Activated CD4-positive, CD25-positive, alpha-beta regulatory T cell treated with anti-CD3 and anti-CD28 coated beads, Interleukin-2, amount 50 U/mL, for 24 hours (primary cell): ENCODE measurements around the gene MRPL1.
"Not testable (repeated sequence)": the region's sequence is repeated elsewhere in the genome, so short reads cannot be mapped to it uniquely, and the experiment has no call there.

Source experiments
- ATAC-seq, 2 donors: fragments of 150-1000 bp; cut with Tn5 transposase; one replicate each; pipeline ENCODE4 v1.10.0; 2021; ENCODE audit warnings: mild to moderate bottlenecking in 1 of 2, moderate library complexity in 1 of 2

Gene MRPL1

DNA sequence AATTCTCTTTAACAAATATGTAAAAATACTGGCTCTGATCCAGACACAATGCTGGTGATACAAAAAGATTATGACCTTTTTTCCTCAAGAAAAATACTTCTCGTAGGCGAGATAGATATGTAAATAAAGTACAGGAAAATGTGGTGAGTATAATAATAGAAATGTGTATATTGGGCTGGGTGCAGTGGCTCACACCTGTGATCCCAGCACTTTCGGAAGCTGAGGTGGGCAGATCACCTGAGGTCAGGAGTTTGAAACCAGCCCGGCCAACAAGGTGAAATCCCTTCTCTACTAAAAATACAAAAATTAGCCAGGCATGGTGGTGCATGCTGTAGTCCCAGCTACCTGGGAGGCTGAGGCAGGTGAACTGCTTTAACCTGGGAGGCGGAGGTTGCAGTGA, 55.0 kb downstream of the MRPL1 start:
- no peak for ATAC-seq

DNA sequence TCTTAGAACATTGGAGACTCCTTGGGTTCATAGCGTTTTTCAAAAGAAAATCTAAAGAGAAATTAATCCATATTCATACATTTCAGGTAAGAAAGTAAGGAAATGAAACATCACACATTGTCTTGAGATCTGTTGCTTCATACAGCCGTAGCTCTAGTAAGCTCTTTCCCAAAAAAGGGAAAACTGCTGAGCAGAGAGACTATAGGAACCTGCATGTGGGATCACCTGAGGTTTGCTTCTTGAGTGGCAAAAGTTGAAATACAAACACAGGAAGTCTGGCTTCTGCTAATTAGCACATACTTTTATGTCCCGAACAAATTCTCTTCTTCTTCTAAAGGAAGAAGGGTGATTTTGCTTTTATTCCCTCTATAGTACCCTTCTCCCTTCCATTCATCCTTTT, 57.7 kb downstream of the MRPL1 start:
- no peak for ATAC-seq

DNA sequence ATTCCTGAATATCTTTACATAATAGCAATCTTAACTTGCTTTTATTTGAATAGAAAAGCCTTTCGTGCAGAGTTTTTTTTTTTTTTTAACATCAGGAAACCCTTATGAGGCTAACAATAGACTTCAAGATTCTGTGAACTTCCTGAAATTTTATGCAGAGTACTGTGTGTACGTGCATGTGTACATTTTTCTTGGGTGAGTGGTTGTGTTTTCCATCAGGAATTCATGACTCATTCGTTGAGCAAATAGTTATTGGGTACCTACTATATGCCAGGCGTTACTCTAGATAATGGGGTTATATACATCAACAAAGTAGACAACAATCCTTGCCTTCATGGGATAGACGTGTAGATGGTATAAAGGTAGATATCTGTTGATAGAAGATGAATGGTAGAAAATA, 59.1 kb downstream of the MRPL1 start:
- ATAC-seq = no peak

DNA sequence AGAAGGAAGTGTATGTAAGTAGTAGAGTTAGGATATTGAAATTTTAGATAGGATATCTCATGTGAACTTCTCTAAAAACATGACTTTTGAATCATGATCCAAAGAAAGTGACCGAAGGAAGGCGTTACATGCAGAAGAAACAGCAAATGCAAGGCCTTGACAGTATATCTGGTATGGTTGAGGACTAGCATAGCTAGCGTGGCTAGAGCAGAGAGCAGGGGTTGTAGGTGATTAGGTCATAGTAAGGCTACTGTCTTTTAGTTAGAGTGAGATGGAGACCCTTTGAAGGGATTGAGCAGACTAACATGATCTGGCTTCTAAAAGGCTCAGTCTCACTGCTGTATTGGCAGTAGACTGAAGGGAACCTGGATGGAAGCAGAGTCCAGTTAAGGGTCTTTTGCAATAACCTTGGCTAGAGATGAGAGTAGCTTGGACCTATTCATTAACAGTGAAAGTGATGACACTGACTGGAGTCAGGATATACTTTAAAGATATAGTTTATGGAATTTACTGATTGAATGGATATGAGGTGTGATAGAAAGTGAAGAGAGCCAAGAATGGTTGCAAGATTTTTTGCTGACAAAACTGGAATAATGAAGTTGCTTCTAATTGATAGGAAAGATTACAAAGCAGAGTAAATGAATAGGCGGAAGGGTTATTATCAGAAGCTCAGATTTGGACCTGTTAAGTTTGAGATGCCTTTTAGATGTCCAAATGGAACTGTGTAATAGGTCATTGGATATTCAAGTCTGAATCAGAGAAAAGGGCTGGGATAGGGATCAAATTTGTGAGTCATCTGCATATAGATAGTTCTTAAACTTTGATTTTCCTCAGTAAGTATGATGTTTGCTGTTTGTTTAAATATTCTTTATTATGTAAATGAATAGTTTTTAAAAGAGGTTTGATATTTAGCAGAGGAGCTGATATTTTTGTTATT, 59.8 kb downstream of the MRPL1 start:
- ATAC-seq = no peak

- ATAC-seq = no peak
Measured at GRCh38 chr4:77927991-77928925, 65.6 kb downstream of the MRPL1 start.

DNA sequence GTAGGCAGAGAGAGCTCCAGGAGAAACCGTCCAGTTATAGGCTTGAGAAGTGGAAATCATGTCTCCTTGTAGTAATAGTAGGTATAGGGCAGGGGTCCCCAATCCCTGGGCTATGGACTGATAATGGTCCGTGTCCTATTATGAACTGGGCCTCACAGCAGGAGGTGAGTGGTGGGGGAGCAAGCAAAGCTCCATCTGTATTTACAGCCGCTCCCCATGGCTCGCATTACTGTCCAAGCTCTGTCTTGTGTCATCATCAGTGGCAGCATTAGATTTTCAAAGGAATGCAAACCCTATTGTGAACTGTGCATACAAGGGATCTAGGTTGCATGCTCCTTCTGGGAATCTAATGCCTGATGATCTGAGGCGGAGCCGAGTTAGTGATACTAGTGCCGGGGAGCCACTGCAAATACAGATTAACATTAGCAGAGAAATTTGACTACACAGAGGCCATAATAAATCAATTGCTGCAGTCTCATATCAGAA, 67.6 kb downstream of the MRPL1 start:
- no peak for ATAC-seq

DNA sequence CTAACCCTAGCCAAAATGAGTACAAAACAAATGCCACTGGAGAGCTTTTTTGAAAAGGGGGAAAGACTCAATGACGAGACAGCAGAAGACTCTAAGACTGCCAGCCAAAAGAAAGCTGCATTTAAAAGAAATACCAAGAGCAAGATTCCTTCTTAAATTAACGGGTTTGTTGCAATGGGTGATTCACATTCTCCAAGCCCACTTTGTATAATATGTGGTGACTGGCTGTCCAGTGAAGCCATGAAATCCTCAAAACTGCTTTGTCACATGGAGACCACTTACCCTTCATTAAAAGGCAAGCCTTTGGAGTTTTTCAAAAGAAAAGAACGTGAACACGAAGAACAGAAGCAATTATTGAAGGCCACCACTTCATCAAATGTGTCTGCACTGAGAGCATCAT, 68.2 kb downstream of the MRPL1 start:
- no peak for ATAC-seq

GRCh38 chr4:77931452-77932135, 69.0 kb downstream of the MRPL1 start:
- no peak for ATAC-seq

- ATAC-seq = no peak
Measured at GRCh38 chr4:77938560-77938959, 75.9 kb downstream of the MRPL1 start.

- not testable (repeated sequence) for ATAC-seq
Measured at GRCh38 chr4:77945929-77946328, 83.3 kb downstream of the MRPL1 start.

- no peak for ATAC-seq
Measured at GRCh38 chr4:77950203-77950602, 87.6 kb downstream of the MRPL1 start.

DNA sequence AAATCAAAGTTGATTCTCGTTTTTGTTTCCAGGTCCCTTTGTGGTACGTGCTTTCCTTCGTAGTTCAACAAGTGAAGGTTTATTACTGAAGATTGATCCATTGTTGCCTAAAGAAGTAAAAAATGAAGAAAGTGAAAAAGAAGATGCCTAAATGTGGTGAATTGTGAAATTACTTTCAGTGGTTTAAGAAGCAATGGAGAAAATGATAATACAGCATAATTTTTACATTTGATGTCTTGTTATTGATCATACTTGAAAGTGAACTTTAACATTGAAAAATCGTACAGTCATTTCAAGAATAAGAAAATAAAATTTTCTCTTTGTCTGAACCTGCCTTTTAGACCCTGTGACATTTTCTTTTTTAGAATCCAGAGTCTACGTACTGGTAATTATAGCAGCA, 89.8 kb downstream of the MRPL1 start:
- peak in 1 of 2 donors; percentile 36 for ATAC-seq

DNA sequence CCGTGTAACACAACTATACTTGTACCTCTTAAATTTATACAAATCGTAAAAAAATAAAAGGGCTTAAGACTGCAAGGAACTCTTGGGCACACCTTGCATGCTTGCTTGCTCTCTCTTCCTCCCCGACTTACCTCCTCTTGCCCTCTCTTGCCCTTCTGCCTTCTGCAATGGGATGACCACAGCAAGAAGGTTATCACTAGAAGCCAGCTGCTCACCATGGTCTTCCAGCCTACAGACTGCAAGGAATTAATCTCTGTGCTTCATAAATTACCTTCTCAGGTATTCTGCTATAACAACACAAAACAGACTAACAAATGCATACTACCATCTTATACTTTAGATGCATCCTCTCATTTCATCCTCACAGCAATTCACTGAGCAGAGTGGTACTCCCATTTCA, 92.1 kb downstream of the MRPL1 start:
- ATAC-seq = no peak

DNA sequence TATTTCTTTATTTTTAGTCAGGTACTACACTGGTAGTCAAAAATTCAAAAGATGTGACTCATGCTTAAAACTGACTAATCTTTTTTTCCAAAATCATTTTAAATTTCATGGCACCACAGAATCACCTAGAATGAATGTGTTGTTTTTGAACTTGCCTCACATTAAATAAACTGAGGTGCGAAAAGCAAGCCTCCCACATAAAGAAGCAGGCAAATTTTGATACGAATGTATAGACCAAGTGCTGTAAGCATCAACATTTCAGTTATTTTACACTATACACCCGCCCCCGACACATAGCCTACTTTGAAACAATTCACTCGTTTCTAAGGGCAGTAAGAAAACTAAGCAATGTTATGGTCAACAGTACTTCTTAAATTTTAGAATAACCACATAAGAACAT, 94.3 kb downstream of the MRPL1 start:
- no peak for ATAC-seq

GRCh38 chr4:77958897-77959296, 96.3 kb downstream of the MRPL1 start:
- ATAC-seq = no peak

- ATAC-seq = no peak
Measured at GRCh38 chr4:77959566-77960338, 97.1 kb downstream of the MRPL1 start.

- no peak for ATAC-seq
Measured at GRCh38 chr4:77960367-77960766, 97.7 kb downstream of the MRPL1 start.

DNA sequence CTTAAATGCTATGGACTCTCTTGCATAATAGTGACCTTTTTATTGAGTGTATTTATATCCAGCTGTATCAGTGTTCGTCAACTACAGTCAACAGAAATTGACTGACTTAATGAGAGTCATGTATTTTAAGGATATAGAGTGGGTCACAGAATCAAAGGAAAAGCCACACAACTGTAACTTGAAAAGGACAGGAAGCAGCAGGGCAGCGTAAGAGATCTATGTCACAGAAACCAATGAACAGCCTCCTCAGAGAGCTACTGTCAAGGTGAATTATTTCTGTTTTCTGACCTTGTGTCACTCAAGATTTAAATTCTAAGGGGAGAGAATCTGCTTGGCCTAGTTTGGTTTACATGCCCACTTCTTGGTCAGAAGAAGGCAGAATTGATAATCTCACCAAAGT, 100.4 kb downstream of the MRPL1 start:
- no peak for ATAC-seq

DNA sequence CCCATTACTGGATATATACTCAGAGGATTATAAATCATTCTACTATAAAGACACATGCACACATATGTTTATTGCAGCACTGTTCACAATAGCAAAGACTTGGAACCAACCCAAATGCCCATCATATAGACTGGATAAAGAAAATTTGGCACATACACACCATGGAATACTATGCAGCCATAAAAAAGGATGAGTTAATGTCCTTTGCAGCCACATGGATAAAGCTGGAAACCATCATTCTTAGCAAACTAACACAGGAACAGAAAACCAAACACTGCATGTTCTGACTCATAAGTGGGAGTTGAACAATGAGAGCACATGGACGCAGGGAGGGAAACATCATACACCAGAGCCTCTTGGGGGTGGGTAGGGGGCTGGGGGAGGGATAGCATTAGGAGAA, 111.0 kb downstream of the MRPL1 start:
- ATAC-seq = not testable (repeated sequence)

GRCh38 chr4:77982900-77983540, 120.4 kb downstream of the MRPL1 start:
- not testable (repeated sequence) for ATAC-seq

DNA sequence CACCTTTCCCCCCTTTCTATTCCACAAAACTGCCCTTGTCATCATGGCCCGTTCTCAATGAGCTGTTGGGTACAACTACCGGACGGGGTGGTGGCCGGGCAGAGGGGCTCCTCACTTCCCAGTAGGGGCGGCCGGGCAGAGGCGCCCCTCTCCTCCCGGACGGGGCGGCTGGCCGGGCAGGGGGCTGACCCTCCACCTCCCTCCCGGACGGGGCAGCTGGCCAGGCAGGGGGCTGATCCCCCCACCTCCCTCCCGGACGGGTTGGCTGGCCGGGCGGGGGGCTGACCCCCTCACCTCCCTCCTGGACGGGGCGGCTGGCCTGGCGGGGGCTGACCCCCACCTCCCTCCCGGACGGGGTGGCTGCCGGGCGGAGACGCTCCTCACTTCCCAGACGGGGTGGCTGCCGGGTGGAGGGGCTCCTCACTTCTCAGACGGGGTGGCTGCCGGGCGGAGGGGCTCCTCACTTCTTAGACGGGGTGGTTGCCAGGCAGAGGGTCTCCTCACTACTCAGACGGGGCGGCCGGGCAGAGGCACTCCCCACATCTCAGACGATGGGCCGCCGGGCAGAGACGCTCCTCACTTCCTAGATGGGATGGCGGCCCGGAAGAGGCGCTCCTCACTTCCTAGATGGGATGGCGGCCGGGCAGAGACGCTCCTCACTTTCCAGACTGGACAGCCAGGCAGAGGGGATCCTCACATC, 121.1 kb downstream of the MRPL1 start:
- not testable (repeated sequence) for ATAC-seq
